NCI-H1417 treated with DMSO at 0.1 percent for 48 hours (cell line): ENCODE results near the gene VPS33B.
A peak's percentile ranks its signal among the peaks of the same experiment; 100 is the strongest.
"Not testable (repeated sequence)": the region's sequence is repeated elsewhere in the genome, so short reads cannot be mapped to it uniquely, and the experiment has no call there.

Experiments
- DNase-seq: peaks from one replicate; lab custom pipeline; 2025; lab: John Stamatoyannopoulos, UW

VPS33B gene

DNA sequence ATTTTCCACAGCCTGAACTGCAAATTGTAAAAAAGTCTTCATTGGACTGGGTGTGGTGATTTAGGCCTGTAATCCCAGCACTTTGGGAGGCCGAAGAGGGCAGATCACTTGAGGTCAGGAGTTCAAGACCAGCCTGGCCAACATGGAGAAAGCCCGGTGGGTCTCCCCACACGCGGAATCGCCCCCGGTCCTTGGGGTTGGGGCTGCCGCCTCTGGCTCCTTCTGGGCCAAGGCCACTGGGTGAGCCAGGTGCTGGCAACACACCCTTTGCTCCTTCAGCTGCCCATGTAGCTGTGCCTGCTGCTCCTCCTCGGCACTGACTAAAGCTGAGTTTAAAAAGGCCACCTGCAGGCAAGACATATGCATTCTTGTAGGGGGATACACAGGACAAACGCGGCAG, 9.4 kb upstream of the VPS33B start:
- DNase-seq, result no peak

DNA sequence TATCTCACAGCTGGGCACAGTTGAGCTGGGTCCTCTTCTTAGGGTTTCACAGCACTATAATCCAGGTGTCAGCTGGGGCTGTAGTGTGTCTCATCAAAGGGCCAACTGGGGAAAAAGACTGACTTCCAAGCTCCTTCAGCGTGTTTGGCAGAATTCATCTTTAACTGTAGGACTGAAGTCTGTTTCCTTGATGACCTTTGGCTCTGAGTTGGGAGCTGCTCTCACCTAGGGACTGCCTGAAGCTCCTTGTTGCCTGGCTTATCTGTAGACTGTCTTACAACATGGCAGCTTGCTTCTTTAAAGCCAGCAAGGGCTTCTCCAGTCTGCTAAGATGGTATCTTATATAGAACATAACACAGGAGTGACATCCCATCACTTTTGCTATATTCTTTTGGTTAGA, 5.3 kb upstream of the VPS33B start:
- DNase-seq, result no peak

DNA sequence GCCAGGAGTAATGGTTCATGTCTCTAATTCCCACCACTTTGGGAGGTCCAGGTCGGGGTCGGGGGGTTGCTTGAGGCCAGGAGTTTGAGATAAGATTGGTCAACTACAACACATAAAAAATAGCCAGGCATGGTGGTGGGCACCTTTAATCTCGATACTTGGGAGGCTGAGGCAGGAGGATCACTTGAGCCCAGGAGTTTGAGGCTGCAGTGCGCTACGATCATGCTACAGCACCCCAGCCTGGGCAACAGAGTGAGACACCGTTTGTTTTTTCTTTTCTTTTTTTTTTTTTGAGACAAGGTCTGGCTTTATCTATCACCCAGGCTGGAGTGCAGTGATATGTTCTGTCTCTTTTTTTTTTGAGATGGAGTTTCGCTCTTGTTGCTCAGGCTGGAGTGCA, 1.3 kb upstream of the VPS33B start:
- no peak for DNase-seq

DNA sequence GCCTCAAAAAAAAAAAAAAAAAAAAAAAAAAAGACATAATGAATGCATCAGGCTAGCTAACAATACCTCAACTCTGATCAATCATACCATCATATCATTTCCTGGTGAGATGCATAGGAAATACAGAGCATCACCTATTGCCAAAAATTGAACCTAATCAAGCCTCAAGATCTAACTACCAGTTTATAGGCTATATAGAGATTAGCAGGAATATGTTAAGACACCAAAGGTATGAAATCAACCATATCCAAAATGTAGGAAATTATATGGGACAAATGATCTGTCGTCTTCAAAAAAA, 387 bp upstream of the VPS33B start:
- DNase-seq, result no peak

DNA sequence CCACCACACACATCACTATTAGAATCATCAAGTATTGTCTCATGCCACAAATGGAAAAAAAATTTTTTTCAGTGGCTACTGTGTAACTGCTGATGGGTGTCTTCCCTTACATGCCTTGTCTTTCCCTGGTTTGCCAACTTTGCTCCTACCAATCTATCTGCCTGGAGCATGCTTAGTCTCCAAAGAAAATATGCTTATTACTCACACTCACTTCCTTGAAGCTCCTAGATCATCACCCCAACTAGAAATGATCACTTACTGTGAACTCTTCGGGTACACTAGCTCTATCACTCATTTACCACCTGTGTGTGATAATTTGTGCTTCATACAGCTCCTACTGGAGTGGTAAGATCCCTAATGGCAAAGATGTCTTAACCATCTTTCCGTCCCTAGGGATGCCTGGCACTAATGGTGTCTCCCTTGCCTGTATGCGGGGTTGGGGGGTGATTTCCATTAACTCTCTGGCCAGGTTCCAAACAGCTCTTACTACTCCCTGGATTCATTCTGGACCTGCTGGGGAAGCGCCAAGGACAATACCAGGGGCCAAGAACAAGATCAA, 799 bp downstream of the VPS33B start:
- DNase-seq, result no peak

DNA sequence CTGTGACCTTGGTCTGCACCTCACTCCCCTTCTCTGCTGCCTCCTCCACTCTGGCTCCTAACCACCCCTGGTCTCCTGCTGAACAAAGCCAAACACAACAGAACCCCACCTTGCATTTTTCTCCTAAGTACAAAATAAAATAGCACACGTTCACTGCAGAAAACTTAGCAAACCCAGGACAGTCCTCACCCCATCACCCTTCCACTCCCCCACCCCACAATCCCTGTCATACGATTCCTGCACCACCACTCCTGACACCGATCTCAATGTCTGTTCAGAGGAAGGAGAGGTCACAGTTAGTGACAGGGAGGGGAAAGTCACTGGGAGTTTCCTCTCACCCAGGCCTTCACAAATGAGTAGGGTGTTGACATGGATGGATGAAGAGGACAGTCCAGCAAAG, 4.2 kb downstream of the VPS33B start:
- no peak for DNase-seq

DNA sequence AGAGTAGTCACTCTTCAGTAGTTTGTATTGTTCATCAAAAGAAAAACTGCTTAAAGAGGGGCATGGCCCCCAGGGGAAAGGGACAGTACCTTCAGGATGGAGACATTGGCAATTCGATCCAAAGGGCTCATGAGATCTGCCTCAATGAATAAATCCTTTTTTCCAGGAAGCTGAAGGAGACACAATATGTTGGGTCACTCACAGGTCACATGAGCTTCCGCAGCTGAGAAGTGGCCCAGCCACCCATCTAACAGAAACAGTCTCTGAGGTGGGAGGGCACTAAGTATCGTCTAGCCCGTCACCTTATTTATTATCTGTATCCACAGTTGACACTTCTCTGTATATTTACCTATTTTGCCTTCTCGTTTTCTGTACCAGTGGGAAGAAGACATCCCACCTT, 4.7 kb downstream of the VPS33B start:
- no peak for DNase-seq

DNA sequence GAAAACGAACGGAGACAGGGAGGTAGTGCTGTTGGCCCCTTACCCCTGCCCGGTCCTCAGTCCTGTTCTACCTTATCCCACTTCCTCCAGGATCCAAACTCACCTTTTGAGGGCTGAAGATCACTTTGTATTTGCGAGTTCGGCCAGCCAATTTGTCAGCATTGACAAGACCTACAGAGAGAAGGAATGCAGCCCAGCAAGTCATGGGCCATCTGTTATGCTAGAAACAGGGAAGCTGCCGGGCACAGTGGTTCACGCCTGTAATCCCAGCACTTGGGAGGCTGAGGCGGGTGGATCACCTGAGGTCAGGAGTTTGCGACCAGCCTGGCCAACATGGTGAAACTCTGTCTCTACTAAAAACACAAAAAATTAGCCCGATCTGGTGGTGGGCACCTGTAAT, 8.7 kb downstream of the VPS33B start:
- DNase-seq, result not testable (repeated sequence)

DNA sequence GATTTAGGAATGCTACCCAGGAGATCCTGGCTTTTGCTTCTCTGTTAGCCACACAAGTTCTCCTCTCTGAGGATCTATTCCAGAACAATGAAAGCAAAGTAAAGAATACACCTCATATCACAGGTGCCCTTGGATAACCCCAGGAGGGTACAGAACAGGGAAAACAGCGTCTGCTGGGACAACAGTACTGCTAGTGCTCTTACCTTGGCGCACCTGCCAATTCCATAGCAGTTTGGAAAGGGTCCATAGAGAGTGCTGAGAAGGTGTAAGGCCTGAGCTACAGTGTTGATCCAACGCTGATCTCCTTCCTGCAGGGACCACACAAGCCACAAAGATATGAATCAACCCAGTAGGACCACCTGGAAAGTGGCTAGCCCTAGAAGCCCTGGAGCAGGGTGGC, 15.1 kb downstream of the VPS33B start:
- no peak for DNase-seq

DNA sequence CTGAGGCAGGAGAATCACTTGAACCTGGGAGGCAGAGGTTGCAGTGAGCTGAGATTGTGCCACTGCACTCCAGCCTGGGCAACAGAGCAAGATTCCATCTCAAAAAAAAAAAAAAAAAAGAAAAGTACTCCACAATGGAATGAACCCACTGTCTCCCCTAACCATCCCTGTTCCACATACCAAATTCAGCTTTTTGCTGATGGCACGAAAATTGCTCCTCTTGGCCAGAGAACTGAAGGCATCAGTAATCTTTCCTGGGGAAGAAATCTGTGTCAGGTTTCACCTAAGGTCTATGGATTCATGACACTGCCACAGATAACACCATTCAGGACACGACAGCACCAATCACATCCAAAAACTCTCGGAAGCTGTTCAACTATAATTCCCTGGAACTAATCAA, 21.2 kb downstream of the VPS33B start:
- DNase-seq, result no peak

DNA sequence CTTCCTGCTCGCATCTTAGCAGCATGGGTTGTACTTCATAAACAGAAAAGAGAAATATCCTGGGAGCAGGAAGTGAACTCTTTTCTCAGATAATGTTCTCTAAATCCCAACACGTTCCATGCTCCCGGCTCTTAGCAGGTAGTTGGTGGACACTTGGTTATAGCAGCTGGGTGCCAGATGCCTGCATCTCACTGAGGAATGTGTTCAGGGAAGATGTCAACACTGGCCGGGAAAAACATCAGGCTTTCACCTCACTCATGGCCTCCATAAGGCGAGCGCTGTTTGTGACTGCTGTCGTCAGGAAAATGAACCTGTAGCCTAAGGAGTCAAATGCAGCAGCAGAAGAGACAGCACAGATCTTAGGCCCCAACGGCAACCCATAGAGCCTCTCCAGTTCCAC, 23.7 kb downstream of the VPS33B start:
- no peak for DNase-seq

DNA sequence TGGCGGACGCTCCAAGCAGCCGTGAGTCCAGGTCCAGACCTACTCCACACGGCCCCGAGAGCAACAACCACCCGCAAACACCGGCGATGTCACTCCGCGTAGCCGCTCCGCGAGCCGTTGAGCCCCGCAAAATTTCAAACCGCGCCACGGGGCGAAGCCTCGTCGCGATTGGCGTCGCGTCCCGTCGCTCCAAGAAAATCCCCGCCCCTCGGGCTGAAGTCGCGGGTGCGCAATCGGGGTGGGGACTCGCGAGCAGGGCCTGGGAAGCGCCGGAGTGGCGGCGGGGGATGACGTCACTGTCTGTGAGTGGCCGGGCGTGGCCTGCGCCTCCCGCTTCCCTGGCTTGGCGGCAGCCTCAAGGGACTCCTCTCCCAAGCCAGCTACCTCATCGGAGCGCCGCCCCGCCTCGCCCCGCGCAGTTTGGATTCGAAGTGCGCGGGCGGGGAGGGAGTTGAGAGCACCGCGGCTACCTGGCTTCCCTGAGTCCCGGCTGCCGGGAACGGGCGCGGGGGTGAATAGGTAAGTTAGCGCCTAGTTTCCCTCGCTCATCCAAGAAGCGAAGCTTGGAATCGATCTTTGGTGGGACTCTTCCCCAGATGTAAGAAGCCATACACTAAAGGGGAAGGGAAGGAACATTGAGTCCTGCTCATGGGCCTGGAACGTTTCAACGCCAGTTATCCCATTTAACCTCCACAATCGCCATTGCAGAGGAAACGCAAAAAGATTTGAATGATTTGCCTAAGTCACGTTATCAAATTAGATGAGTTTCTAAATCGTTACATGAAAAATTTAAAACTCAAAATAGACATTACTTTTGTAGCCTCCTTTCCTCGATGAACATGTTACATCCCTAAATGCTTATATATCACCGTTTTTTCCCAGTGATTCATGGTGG, 27.7 kb downstream of the VPS33B start, which contains the start of gene PRC1:
PRC1 (minus strand) TSS at position 119 of the 895 bp plus-strand sequence; CDS start at position 1, 118 bp downstream.
- DNase-seq, result peak; percentile 95

DNA sequence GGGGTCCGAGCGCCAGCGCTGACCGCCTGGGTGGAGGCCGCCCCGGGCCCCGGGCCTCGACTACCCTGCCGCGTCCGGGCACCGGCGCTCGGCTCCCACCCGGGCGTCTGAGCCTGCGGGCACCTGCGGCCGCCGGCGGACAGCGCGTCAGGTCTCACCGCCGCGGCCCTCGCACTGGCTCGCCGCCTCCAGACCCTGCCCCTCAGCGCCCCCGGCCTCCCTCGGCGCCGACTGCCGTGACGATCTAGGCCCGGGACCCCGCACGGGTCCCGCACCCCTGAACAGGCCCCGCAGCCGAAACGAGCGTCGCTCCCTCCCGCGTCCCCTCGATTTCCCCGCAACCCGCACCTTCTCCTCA, 28.4 kb downstream of the VPS33B start:
- no peak for DNase-seq

DNA sequence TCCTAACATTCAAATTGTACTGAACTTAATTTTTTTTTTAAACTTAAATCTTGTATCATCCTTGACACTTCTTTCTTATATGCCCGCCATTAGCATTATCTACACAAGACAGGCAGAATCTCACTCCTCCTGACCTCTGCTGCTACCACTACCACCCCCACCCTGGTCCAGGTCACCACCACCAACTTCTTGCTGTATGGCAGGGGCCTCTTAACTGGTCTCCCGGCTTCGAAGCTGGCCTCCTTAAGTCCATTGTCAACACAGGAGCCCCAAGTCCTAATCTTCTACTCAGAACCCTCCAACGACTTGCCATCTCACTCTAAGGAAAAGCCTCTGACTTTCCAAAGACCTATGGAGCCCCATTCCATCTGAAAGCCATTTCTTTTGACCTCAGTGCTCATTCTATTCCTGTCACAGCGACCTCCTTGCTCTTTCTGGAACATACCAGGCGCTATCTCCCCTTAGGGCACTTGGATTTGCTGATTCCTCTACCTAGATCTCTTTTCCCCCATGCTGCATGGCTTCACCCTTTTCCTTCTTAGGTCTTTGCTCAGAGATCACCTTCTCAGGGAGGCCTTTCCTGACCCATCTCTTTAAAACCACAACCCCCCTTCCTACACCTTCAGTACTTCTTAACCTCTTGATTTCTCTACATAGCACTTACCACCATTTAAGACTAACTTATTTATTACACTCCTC, 30.7 kb downstream of the VPS33B start:
- no peak for DNase-seq

DNA sequence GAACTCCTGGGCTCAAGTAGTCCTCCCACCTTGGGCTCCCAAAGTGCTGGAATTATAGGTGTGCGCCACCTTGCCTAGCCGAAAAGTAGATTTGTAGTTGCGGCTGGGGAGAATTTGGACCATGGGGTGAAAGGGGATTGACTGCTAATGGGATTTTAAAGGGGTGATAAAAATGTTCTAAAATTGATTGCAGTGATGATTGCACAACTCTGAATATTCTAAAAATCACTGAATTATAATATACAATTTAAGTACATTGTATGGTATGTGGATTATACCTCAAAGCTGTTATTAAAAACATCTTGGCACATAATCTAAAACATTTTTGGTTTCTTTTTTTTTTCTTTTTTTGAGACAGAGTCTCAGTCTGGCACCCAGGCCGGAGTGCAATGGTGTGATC, 31.9 kb downstream of the VPS33B start:
- DNase-seq, result no peak

DNA sequence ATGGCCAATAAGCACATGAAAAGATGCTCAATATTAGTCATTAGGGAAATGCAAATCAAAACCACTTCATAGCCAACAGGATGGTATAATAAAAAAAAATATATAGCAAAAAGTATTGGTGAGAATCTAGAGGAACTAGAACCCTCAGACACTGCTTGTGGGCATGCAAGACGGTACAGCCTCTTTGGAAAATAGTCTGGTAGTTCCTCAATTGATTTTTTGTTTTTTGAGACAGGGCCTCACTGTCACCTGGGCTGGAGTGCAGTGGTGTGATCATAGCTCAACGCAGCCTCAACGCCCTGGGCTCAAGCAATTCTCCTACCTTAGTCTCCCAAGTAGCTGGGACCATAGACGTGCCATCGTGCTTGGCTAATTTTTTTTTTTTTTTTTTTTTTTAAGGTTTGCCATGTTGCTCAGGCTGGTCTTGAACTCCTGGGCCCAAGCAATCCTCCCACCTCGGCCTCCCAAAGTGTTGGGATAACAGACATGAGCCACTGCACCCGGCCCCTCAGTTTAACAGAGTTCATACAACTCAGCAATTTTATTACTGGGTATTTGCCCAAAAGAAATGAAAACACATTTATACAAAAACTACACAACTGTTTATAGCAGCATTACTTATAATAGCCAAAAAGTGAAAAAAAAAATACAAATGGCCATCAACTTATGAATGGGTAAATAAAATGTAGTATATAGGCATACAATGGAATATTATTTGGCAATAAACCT, 33.2 kb downstream of the VPS33B start:
- no peak for DNase-seq

DNA sequence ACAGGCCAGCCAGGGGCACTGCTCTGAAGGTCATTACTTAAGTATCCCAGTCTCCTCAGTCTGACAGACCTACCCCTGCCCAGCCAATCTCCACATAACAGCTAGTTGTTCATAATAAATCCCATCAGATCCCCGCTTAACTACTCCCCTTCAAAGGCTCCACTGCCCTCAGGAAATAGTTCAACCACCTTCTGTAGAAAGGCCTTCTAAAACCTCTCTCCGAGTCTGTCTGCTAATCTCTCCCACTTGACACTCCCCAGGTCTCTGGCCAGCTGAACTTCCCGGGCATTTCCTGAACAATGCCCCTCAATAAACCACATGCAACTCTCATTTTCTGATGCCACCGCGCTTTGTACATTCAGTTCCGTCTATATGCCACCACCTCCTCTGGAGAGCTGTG, 34.1 kb downstream of the VPS33B start:
- no peak for DNase-seq

DNA sequence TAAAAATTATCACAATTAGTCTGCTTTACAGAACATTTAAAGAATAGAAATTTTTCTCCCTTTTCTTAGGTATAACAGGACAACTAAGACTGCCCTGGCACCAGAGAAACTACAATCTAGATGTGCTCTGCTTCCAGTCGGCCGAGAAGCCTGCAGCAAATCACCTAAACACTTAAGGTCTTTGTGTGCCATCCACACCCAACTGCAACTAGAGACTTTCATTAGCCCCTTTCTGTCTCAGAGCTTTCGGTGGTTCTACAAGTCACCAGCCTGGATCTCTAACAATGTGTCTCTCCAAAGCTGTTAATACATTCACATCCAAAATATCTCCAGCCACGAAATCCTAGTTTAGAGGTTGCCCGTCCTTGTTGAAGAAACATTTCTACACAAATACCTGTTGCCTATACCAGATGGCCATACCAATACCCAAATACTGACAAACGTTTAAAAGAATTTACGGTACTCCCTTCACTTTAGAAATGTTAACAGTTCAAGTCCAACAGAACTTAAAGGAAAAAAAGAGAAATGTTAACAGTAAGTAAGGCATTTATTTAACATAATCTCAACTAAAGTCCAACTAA, 34.7 kb downstream of the VPS33B start:
- DNase-seq, result no peak

DNA sequence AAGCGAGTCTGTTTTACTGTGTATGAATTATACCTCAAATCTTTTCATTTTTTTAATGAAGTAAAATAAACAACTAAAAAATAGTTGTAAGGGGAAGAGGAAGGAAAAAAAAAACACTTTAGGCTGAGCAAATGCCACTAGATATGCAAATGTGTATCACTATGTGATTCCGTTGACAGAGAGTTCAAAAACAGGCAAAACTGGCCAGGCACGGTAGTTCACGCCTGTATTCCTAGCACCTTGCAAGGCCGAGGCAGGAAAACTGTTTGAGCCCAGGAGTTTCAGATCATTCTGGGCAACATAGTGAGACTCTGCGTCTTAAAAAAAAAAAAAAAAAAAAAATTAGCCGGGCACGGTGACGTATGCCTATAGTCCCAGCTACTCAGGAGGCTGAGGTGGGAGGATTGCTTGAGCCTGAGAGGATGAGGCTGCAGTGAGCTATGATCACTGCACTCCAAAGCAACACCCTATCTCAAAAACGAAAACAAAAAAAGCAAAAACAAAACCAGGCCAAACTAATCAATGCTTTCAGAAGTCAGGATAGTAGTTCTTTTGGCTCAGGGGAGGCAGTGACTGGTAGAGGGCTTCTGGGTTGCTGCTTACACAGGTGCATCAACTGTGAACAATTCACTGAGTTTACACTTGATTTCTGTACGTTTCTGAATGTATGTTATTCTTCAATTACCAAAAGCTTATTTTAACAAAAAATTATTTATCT, 35.4 kb downstream of the VPS33B start:
- DNase-seq, result no peak

DNA sequence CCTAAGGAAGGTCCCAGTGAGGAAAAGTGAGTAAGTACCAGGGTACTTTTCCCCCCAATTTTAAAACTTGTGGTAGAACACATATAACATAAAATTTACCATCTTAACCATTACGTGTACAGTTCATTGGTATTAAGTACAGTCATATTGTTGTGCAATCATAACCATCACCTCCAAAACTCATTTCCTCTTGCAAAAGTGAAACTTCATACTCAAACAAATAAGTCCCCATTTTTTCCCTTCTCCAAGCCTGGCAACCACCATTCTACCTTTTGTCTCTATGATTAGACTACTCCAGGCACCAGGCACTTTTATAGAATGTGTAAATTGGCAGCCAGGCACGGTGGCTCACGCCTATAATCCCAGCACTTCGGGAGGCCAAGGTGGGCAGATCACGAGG, 40.3 kb downstream of the VPS33B start:
- DNase-seq, result no peak

DNA sequence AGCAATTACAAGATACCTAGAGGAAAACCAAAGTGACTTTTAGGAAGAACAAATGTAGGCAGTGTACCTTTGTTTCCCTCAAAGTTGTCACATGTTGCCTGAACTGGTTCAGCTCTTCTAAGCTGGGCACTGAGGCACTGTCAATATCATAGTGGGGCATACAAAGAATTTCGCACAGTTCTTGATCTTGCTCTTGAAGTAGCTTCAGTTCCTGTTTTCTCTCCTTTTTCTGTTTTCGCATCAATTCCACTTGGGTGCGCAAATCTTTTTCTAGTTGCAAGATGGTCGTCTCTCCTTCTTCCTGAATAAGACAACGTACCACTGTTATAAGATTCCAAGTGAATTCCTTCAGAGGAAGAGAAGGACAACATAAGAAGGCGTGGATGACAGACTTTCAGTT, 40.7 kb downstream of the VPS33B start:
- no peak for DNase-seq

DNA sequence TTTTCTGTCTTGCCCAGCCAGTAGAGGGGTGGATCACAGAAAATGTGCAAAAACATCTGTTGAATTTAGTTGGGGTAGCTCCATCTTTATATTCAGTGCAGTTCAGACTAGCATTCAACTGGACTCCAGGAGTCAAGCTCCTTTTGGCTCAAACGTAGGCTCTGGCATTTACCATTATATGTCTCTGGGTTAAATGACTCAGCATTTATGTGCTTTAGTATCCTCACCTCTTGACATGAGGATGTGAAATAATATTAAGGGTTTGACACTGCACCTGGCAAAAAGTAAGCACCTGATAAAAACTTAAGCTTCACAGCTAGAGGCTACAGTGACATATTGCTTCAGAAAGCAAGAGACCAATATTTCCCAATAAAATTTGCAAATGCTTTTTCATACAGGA, 42.8 kb downstream of the VPS33B start:
- no peak for DNase-seq
